WERI-Rb-1 (cell line): ENCODE measurements around the gene PTOV1.

Experiments
- DNase-seq: peaks from one replicate; pipeline ENCODE4 v3.0.0-alpha.2; 2020
- H3K27ac ChIP-seq: fragments of 250-450 bp; sonication (Bioruptor Pico); 2 replicates; pipeline ENCODE4 v1.5.1; 2020; ENCODE audit warnings: mild to moderate bottlenecking, moderate library complexity
- H3K27me3 ChIP-seq: fragments of 250-450 bp; sonication (Bioruptor Pico); 2 replicates; pipeline ENCODE4 v1.5.1; 2021; ENCODE audit warnings: mild to moderate bottlenecking, low read depth, moderate library complexity; ENCODE audit not compliant: insufficient read depth, severe bottlenecking
- H3K36me3 ChIP-seq: fragments of 250-450 bp; sonication (Bioruptor Pico); 2 replicates; pipeline ENCODE4 v1.5.1; 2020; ENCODE audit warnings: mild to moderate bottlenecking, moderate library complexity
- H3K4me3 ChIP-seq: 2 replicates; pipeline ENCODE4 v1.5.1; 2011; ENCODE audit warnings: low read depth, mild to moderate bottlenecking, control low read depth, low read length
- H3K9me3 ChIP-seq: fragments of 250-450 bp; sonication (Bioruptor Pico); 2 replicates; pipeline ENCODE4 v1.5.1; 2021; ENCODE audit warnings: mild to moderate bottlenecking, moderate library complexity; ENCODE audit not compliant: severe bottlenecking
- TF ChIP-seq, protein P1 (sequence below): IDR thresholded peaks from 2 replicates; pipeline ENCODE4 v1.5.1; 2011; ENCODE audit warnings: low read depth, mild to moderate bottlenecking, control low read depth, inconsistent platforms, low read length

PTOV1 gene

DNA sequence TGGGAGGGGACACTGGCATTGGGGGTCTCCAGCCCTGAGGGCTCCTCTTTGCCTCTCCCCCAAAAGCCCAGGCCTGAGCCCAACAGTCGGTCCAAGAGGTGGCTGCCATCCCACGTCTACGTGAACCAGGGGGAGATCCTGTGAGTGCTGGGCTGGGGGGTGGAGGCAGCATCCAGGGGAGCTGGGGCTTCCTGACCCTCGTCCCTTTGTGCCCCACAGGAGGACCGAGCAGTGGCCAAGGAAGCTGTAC is 6.8 kb downstream of the PTOV1 start:
- DNase-seq: no peak
- TF ChIP-seq, protein P1, sequence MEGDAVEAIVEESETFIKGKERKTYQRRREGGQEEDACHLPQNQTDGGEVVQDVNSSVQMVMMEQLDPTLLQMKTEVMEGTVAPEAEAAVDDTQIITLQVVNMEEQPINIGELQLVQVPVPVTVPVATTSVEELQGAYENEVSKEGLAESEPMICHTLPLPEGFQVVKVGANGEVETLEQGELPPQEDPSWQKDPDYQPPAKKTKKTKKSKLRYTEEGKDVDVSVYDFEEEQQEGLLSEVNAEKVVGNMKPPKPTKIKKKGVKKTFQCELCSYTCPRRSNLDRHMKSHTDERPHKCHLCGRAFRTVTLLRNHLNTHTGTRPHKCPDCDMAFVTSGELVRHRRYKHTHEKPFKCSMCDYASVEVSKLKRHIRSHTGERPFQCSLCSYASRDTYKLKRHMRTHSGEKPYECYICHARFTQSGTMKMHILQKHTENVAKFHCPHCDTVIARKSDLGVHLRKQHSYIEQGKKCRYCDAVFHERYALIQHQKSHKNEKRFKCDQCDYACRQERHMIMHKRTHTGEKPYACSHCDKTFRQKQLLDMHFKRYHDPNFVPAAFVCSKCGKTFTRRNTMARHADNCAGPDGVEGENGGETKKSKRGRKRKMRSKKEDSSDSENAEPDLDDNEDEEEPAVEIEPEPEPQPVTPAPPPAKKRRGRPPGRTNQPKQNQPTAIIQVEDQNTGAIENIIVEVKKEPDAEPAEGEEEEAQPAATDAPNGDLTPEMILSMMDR: no peak
- Histone ChIP-seq H3K36me3 (peaks cover 90% of the 10 kb centered on the region), H3K9me3 (no peaks in the 10 kb centered on the region), H3K27ac (no peak overlapping the region), H3K4me3 (no peak overlapping the region), H3K27me3 (no peaks in the 10 kb centered on the region)

DNA sequence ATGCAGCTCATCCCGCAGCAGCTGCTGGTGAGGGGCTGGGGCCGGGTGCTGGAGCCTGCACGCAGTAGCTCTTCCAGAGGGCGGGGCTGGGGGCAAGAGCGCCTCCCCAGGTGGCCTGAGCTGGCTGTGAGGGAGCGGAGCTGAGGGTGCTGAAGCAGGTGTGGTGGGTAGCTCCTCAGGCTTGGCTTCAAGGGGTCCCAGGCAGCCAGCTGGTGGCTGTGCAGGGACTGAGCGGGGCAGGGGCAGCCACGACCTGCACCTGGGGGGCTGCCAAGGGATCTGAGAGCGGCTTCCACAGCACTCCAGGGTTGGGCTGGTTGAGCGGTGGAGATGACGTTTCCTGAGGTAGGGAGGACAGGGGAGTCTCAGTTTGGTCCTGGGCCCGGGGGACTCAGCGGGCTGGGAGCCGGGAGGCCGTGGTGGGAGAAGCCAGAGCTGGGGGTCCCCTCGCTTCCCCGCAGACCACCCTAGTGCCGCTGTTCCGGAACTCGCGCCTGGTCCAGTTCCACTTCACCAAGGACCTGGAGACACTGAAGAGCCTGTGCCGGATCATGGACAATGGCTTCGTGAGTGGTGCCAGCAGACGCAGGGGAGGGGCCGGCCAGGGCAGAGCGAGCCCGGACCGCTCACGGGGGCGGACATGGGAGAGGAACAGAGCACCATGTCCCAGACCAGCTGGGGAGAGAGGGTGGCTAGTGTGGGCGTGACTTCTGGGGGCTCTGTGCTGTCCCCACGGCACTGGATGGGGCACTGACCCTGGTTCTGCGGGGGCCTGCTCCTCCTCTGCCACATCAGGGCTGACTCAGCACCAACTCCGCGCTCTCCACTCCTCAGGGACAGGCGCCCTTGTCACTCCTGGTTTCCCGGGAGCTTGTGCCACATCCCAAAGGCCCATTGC is 7.4 kb downstream of the PTOV1 start:
- DNase-seq: peak; percentile 41
- H3K36me3 ChIP-seq: peaks cover 94% of the 10 kb centered on the region
- H3K4me3 ChIP-seq: no peak overlapping the region

DNA sequence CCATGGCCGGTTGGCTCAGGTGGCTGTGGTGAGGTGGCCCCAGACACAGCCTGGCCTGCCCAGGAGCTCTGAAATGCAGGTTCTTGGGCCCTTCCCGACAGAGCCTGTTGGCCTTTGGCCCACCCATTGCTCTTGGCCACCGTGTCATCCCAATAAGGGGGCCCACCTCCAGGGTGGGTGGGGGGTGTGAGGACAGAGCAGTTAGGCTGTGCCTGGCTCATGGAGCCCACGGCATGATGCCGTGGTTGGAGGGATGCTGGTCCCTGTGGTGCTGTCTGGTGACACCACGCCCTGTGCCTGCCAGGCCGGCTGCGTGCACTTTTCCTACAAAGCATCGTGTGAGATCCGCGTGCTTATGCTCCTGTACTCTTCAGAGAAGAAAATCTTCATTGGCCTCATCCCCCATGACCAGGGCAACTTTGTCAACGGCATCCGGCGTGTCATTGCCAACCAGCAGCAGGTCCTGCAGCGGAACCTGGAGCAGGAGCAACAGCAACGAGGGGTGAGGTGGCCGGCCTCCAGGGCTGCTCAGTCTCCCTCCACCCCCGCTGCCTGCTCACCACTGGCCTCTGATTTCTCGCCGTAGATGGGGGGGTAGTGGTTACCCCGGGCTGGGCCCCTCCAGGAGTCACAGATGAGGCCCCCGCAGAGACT is 8.8 kb downstream of the PTOV1 start:
- no peak overlapping the region for H3K4me3 ChIP-seq
- peak; percentile 24 for DNase-seq
- TF ChIP-seq, protein P1: no peak
- no peaks in the 10 kb centered on the region for H3K27me3 ChIP-seq
- H3K36me3 ChIP-seq: peaks cover 96% of the 10 kb centered on the region
- H3K27ac ChIP-seq: no peak overlapping the region
- no peaks in the 10 kb centered on the region for H3K9me3 ChIP-seq

More for the DNA sequence above, 7.4 kb downstream of the PTOV1 start:
- TF ChIP-seq, protein P1: no peak
- Histone ChIP-seq H3K27me3 (no peaks in the 10 kb centered on the region), H3K27ac (no peak overlapping the region), H3K9me3 (no peaks in the 10 kb centered on the region)

DNA sequence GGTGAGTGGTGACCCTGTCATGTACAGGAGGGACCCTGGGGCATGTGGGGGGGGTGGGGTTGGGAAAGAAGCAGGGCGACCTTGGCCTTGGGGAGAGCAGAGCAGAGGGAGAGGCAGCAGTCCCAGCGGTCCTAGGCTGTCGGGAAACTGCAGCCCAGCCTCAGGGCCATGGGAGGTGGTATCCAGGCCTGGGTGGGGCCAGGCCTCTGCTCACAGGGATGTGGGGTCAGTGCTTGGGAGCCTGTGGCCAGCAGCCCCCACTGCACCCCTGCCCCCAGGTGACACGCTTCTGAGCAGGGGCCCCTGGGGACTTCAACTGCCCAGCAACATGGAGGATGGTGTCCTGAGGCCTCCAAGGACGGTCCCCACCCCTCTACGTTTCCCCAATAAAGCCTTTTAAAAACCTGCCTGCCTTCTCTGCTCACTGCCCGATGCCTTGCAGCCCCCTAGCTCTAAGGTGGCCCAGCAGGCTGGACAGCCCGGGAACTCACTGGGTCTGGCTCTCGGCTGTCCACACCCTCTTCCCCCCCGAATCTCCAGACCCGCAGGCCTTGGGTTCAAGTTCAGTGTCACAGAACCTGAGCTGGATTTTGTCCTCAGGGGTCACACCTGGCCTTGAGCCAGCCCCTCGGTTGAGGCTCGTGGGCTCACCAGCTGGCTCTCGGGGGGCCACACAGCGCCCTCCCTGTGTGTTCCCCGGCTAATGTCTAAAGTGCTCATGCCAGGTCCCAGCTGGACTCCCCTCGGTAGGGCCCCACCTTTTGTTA is 9.6 kb downstream of the PTOV1 start:
- Histone ChIP-seq H3K4me3 (no peak overlapping the region), H3K27me3 (no peaks in the 10 kb centered on the region), H3K9me3 (no peaks in the 10 kb centered on the region), H3K27ac (peak overlapping the region; percentile 33), H3K36me3 (peaks cover 91% of the 10 kb centered on the region)
- TF ChIP-seq, protein P1: no peak
- DNase-seq: no peak

DNA sequence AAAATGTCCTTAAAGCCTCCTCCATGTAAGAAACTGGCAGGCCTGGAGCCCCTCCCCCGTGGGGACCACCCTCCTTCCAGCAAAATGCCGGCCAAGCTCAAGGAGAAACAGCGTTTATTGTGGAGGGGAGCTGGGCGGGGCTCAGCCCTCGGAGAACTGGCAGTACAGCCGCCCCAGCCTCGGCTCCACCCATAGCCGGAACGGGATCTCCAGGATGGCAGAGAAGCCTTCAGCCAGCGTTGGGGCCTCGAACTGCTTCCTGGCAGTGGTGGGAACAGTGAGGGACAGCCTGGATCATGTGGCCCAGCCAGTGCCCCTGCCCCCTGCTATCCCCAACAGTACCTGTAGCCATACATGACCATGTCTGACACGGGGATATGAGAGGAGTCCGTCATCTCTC is 10.1 kb downstream of the PTOV1 start:
- H3K27ac ChIP-seq: peak overlapping the region; percentile 33; the same call in 1 of the 2 replicates
- no peaks in the 10 kb centered on the region for H3K27me3 ChIP-seq
- H3K36me3 ChIP-seq: peaks cover 88% of the 10 kb centered on the region
- H3K9me3 ChIP-seq: no peaks in the 10 kb centered on the region
- no peak overlapping the region for H3K4me3 ChIP-seq
- TF ChIP-seq, protein P1: no peak
- DNase-seq: peak; percentile 34
